Choroid plexus epithelial cell (primary cell): ENCODE data around the gene SLC22A3.
A peak's percentile ranks its signal among the peaks of the same experiment; 100 is the strongest.
"Not testable (repeated sequence)": the region's sequence is repeated elsewhere in the genome, so short reads cannot be mapped to it uniquely, and the experiment has no call there.

Experiments used
- DNase-seq: peaks from one replicate; pipeline ENCODE4 v3.0.0-alpha.2; 2010; ENCODE audit warnings: low read depth
- H3K4me3 ChIP-seq: 2 replicates; pipeline ENCODE4 v1.5.1; 2011; ENCODE audit warnings: low read depth, mild to moderate bottlenecking, control low read depth, low read length, moderate library complexity
- TF ChIP-seq, protein P1 (sequence below): conservative IDR thresholded peaks from 2 replicates; pipeline ENCODE4 v1.5.1; 2011; ENCODE audit warnings: low read depth, mild to moderate bottlenecking, control low read depth, inconsistent platforms, low read length, moderate library complexity

Gene SLC22A3

DNA sequence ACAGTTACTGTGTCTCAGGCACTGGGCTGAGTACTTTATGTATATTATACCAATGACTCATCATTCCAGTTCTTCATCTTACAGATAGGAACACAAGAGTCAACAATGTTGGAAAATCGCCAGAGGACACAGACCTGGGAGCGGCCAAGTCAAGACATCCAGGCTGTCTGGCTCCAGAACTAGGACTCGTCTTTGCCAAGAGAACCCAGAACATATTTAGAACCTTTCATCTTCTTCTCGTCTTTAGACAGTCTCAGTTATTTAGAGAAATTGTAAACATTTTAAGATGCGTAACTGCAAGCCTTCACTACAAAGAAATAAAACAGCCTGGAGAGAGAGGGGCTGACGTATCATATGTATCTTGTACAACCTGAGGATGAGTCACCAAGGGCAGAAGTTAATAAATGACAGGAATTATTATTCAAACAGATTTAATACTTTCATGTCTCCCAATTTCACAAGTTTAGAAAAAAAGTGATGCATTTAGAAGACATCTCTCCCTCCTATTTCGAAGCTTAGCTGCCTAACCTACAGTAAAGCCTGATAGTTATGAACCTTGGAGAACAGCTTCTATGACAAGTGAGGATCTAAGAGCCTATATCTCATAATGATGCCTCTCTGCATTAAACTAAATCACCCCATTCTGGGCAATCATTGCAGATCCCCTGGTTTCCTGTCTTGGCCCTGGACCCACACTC is 43.4 kb downstream of the SLC22A3 start:
- DNase-seq = peak; percentile 81
- TF ChIP-seq, protein P1, sequence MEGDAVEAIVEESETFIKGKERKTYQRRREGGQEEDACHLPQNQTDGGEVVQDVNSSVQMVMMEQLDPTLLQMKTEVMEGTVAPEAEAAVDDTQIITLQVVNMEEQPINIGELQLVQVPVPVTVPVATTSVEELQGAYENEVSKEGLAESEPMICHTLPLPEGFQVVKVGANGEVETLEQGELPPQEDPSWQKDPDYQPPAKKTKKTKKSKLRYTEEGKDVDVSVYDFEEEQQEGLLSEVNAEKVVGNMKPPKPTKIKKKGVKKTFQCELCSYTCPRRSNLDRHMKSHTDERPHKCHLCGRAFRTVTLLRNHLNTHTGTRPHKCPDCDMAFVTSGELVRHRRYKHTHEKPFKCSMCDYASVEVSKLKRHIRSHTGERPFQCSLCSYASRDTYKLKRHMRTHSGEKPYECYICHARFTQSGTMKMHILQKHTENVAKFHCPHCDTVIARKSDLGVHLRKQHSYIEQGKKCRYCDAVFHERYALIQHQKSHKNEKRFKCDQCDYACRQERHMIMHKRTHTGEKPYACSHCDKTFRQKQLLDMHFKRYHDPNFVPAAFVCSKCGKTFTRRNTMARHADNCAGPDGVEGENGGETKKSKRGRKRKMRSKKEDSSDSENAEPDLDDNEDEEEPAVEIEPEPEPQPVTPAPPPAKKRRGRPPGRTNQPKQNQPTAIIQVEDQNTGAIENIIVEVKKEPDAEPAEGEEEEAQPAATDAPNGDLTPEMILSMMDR = no peak
- no peak overlapping the region for H3K4me3 ChIP-seq

DNA sequence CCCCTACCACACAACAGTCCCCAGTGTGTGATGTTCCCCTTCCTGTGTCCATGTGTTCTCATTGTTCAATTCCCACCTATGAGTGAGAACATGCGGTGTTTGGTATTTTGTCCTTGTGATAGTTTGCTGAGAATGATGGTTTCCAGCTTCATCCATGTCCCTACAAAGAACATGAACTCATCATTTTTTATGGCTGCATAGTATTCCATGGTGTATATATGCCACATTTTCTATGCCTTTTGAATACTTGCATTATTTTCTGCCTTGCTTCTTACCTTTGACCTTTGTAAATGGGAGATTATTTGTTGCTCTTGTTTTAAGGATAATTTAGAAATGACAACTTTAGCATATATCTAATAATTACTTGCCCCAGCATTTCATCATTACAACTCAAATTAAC is 45.3 kb downstream of the SLC22A3 start:
- DNase-seq = not testable (repeated sequence)

DNA sequence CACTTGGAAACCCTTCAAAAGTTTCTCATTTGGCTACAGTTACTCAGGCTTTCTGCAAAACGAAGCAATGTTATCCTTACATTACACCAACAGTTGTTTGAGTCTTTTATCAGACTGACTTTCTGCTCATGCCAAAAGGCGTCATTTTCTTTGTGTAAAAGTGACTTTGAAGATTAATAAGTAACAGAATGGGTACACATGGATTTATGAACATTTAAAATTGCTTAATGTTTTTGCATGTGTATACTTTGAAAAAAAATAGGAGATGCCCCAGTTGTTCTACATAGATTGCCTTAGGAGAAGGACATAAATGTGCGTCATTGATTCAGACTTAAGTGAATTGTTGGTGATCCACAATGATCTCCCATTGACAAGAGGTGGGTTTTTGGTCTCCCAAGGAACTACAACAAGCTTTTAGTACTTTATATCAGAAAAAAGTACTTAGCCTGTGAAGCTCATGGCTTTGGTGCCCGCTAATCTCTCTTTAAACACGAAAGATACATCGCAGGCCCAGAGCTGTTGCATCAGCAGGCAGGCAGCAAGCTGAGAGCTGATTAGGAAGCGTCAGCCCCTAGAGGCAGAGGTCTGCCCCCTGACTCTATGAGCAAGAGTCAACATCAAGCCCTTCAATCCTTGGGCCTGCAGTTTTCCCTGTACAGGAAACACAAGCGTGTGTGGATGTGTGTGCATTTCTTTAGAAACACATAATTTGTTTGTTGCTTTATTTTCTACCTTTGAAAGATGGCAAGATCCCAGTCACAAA is 45.9 kb downstream of the SLC22A3 start:
- DNase-seq = peak; percentile 47
- TF ChIP-seq, protein P1 = no peak
- no peak overlapping the region for H3K4me3 ChIP-seq

More for the DNA sequence above, 45.3 kb downstream of the SLC22A3 start:
- not testable (repeated sequence) for H3K4me3 ChIP-seq

DNA sequence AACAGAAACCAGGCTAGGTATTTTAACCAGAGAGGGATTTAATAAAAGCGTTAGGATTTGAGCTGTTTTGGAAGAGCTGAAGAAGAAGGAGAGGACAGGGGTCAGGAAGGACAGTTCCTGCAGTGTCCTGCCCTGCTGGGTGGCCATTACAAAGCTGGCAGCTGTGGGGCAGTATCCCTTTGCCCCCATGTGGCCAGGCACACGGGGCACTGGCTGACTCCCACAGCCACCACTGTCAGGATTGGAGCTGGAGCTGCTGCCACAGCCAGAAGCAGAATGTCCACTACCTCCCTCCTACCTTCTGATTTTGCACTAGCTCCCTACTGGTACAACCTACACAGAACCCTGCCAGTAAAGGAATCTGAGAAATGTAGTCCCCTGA is 46.5 kb downstream of the SLC22A3 start:
- no peak overlapping the region for H3K4me3 ChIP-seq
- DNase-seq = peak; percentile 27
- TF ChIP-seq, protein P1 = no peak

DNA sequence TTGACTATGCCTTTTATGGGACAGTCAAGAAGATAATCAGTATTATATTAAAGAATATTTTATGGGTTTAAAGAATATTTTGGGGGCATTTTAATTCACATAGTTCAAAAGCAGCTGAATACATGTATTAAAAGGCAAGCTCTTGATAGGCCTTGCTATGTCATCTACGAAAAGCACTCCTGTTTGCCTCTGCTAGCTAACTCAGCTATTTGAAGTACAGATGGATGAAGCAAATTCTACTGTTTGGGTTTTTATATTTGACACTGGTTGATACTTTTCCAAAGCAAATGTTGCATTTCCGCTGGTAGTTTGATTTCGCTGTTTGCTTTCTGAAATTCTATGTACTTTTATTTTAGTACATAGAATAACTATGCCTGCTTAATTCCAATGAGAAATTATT is 47.0 kb downstream of the SLC22A3 start:
- TF ChIP-seq, protein P1 = no peak
- H3K4me3 ChIP-seq = no peak overlapping the region
- peak; percentile 8 for DNase-seq

DNA sequence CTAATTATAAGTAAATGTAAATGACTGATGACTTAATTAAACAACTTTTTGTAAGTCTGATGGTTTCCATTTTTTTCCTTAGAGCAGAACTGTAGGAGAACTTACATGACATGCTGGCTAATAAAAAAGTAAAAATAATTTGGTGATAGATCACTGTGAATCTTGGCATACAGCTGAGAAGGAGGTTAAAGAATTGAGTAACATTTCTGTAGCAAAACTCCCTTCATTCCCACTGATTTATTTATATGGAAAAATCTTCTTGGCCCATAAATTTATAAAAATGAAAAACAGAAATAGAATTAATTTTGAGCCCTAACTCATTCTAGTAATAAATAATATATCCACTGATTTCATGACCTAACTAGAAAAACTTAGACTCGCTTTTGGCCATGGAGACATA is 48.1 kb downstream of the SLC22A3 start:
- TF ChIP-seq, protein P1 = no peak
- no peak for DNase-seq
- H3K4me3 ChIP-seq = no peak overlapping the region

DNA sequence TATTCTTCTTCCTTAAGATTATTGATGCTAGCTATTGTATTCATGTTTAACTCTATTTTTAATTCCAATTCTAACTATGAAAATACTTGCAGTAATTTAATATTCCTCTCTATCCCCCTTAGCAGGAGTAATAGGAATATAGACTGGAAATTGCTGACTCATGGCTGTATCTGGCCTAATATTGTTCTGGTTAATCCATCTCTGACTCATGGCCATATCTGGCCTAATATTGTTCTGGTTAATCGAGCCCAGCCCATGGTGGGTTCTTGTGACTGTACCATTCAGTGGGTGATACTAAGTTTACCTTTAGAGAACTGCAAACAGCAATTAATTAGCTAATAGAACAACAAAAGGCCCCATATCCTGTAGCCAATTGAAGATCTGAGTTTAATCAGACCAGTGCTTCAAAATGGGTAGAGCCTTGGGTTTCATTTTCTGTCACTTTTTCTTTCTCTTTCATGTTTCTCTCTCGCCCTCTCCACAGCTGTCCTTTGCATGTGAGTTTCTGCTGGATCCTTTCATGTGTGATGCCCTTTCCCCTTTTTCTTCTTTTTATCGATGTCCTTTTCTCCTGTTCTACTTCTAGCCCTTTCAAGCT is 50.6 kb downstream of the SLC22A3 start:
- peak; percentile 41 for DNase-seq
- H3K4me3 ChIP-seq = no peak overlapping the region
- TF ChIP-seq, protein P1 = no peak
